Islet precursor cell (in vitro differentiated cells): ENCODE measurements around the gene OR51I1.

Source experiments
- DNase-seq: peaks from one replicate; pipeline ENCODE4 v3.0.0-alpha.2; 2018

OR51I1 gene

GRCh38 chr11:5441414-5441813, at the start of gene OR51I1:
Gene OR51I1, minus strand, starts transcription at chr11:5441514. Its CDS starts 0 bp downstream, at chr11:5441514.
- no peak for DNase-seq

DNA sequence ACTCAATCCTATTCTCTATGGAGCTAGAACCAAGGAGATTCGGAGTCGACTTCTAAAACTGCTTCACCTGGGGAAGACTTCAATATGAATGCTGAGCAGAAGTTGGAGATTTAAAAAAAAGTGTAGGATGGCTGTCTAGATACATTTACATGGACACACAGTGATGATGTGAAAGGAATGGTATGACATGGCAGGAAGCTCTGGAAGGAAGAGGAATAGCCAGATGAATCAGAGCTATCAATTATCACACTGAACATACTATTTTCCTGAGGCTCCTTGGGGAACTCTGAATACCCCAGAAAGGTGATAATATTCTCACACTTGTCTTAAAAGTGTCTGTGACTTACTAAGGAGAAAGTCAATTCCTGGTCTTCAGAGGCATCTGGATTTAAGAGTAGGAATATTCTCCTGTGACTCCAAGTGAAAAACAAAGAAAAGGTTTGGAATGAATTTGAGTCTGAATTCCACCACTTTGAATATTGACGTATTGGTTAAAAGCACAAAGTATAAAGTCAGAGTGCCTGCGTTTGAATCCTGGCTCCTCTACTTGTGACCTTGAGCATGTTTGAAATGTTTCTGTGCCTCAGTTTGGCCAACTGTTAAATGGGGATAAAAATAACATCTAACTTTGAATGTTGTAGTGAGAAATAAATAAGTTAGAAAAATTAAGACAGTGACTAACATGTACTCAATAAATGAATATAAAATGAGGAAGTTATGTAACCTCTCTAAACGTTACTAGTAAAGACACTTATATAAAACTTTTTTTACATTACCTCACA, 48.5 kb upstream of the OR51I1 start:
- no peak for DNase-seq

DNA sequence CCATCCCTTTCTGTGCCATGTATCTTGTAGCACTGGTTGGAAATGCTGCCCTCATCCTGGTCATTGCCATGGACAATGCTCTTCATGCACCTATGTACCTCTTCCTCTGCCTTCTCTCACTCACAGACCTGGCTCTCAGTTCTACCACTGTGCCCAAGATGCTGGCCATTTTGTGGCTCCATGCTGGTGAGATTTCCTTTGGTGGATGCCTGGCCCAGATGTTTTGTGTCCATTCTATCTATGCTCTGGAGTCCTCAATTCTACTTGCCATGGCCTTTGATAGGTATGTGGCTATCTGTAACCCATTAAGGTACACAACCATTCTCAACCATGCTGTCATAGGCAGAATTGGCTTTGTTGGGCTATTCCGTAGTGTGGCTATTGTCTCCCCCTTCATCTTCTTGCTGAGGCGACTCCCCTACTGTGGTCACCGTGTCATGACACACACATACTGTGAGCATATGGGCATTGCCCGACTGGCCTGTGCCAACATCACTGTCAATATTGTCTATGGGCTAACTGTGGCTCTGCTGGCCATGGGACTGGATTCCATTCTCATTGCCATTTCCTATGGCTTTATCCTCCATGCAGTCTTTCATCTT, 47.6 kb upstream of the OR51I1 start:
- DNase-seq = no peak

- DNase-seq = no peak
Observed at GRCh38 chr11:5488385-5488784, 47.1 kb upstream of the OR51I1 start, which contains the start of gene OR52D1. Gene OR52D1, plus strand, starts transcription at chr11:5488685. Its CDS starts 22 bp downstream, at chr11:5488707.

DNA sequence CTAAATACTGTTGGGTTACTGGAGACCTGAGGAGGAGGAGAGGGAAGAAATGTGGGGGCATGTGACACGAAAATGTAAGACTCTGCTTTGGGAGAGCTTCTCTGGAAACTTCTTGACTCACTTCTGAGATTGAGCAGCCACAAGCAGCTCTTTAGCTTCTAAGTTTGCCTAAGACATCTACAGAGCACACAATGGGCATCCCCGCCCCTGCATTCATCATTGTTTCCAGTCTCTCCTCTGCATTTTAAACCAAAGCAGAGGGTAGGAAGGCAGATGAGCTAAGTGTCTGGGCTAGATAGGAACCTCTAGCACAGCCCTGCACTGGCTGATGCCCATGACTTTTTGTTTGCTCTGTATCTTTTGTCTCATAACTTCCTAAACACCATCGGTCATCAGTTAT, 45.1 kb upstream of the OR51I1 start:
- no peak for DNase-seq

GRCh38 chr11:5486003-5486402, 44.7 kb upstream of the OR51I1 start:
- DNase-seq = no peak

DNA sequence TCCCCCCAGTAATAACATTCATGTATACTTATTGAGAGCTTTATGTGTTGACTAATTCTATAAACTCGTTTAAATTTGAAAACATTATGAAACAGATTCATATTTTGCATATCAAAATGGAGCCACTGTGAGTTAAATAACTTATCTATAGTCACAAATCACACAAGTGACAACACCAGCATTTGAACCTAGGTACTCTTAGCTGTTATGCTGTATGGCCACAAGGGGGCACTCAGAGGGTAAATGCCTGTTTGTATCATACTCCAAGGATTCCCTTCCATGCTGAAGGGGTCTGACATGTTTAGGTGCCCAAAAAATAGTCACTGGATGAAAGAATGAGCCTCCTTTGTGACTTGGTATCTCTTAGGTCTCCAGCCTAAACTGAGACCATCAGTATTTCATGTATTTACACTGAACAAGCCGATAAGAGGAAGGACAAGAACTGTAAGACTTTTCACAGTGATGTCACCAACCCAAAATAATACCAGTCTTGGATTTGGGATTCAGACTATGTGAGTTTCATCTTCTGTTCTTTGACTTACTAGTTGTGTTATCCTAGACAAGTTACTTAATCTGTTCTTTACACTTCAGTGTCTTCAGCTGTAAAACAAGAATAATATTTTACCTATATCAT, 35.0 kb upstream of the OR51I1 start:
- DNase-seq = peak; percentile 61

DNA sequence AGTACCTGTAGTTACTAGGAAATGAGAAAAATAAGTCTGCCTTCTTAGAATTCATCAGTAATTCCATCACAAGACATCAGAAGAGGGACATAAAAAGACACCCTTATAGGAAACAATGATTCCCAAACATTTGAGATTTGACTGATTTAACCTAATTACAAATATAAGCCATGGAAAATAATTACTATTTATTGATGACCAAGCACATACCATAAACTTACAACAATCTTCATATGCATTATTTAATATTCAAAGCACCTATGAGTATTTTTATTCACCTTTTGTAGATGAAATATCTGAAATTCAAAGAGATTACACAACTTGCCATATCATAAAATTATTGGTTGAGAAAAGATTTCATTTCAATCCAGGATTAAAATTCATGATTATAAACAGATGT, 32.6 kb upstream of the OR51I1 start:
- no peak for DNase-seq

GRCh38 chr11:5467527-5467926, 26.2 kb upstream of the OR51I1 start:
- no peak for DNase-seq

GRCh38 chr11:5460983-5461621, 19.8 kb upstream of the OR51I1 start:
- no peak for DNase-seq

GRCh38 chr11:5449432-5449831, 8.1 kb upstream of the OR51I1 start:
- DNase-seq = no peak

DNA sequence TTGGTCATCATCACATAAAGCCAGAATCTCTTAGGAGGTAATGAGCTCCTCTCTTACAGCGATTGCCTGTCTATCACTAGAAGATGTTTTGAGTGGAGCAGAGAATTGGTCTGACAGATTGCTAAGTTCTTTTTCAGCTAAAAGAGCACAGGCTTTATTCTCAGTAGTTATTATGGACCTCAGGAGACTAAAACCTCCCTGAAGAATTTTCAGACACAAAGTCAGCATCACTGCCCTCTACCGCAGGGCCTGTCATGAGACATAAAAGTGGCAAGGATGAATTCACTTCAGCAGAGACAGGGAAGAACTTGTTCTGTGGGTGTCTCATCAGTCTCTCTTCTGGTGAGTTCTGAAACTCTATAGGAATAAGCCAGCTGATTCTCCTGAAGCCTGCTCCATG, 7.7 kb upstream of the OR51I1 start, which contains the start of gene OR51I2:
Gene OR51I2, plus strand, starts transcription at position 301 of the 400 bp plus-strand sequence. CDS start 4,166 bp downstream, outside the sequence.
- DNase-seq = no peak

DNA sequence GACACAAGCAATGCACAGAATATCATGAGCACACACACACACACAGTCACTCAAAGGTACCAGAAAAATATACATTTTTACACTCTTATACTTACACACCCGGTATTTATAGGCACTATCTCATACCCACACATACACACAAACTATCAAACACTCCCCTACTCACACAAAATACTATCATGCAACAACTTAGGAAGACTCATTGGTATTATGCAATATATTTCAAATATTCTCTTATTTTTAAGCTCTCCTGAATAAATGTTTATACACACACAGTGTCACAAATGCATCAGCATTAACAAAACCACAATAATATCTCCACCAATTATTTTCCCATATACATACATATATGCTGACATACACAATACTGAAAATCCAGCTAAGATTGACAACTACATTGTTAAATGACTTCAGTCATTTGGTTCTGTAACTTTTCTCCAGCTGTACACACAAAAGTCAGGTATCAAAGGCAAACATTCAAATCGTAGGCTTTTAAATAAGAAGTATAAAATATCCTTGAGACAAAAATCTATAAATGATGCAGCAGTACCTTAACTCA, 2.6 kb upstream of the OR51I1 start:
- DNase-seq = no peak

GRCh38 chr11:5423131-5423530, 18.2 kb downstream of the OR51I1 start:
- DNase-seq = no peak

- DNase-seq = no peak
Observed at GRCh38 chr11:5421811-5422210, 19.5 kb downstream of the OR51I1 start, which contains the start of gene OR51Q1. Gene OR51Q1, plus strand, starts transcription at chr11:5422111. Its CDS starts 90 bp downstream, at chr11:5422201.

DNA sequence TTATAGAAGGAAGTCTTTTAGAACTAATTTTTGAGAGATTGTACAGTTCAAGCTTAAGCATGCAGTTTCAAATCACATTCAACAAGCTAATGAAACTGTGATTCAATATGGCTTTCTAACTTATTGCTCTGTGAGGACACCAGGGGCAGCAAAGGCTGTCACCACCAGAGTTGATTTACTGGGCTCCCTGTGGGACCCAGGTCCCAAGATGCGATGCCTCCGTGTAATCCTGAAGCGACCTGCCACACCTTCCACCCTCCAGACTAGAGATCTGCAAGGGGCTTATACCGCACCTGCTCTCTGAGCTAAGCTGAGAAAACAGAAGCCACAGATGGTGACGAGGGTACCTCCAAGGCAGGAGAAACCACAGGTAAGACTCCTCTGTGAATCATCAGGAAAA, 20.3 kb downstream of the OR51I1 start:
- DNase-seq = no peak

- no peak for DNase-seq
Observed at GRCh38 chr11:5405173-5405572, 36.1 kb downstream of the OR51I1 start.

DNA sequence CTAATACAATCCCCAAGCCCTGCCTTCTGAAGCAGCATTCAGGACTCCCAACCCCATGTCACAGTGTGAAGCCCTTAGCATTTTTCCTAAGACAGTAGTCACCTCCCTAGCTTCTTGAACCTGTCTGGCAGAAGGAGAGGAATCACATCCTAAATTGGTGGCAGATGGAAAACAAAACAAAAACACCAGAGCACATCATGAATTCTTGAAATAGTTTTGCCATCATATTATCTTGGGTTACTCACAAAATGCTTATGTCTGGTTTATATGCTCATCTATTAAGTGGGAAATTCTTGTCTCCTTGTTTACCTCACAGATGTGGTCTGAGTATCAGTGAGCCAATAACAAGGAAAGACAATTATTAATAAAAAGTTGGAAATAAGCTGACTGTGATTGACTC, 42.4 kb downstream of the OR51I1 start:
- DNase-seq = no peak

GRCh38 chr11:5394091-5394490, 47.2 kb downstream of the OR51I1 start:
- DNase-seq = no peak
